KOPT-K1 (cell line): ENCODE data around the gene RNU5D-1.
"Not testable (repeated sequence)": the region's sequence is repeated elsewhere in the genome, so short reads cannot be mapped to it uniquely, and the experiment has no call there.

Source experiments
- H3K27ac ChIP-seq: fragments of 200-600 bp; sonication (generic); 2 replicates; pipeline ENCODE4 v1.5.1; 2016; ENCODE audit warnings: antibody characterized with exemption, mild to moderate bottlenecking, low read depth, low read length; ENCODE audit not compliant: poor library complexity, severe bottlenecking
- H3K36me3 ChIP-seq: fragments of 200-600 bp; sonication (generic); 2 replicates; pipeline ENCODE4 v1.5.1; 2017; ENCODE audit warnings: antibody characterized with exemption, mild to moderate bottlenecking, low read length, moderate library complexity; ENCODE audit not compliant: insufficient read depth
- H3K9me3 ChIP-seq: fragments of 200-600 bp; sonication (generic); 2 replicates; pipeline ENCODE4 v1.5.1; 2017; ENCODE audit warnings: antibody characterized with exemption, low read length, mild to moderate bottlenecking; ENCODE audit not compliant: insufficient read depth, poor library complexity, severe bottlenecking

Gene RNU5D-1

GRCh38 chr1:44743211-44743610, 12.2 kb upstream of the RNU5D-1 start:
- peak overlapping the region; percentile 6 for H3K27ac ChIP-seq
- H3K9me3 ChIP-seq, result no peaks in the 10 kb centered on the region
- peaks cover 74% of the 10 kb centered on the region for H3K36me3 ChIP-seq

GRCh38 chr1:44740179-44740617, 9.2 kb upstream of the RNU5D-1 start:
- peak overlapping the region; percentile 93 for H3K27ac ChIP-seq
- no peaks in the 10 kb centered on the region for H3K9me3 ChIP-seq
- H3K36me3 ChIP-seq, result peaks cover 44% of the 10 kb centered on the region

GRCh38 chr1:44739307-44740178, 8.6 kb upstream of the RNU5D-1 start, which contains the start of gene KIF2C:
Gene KIF2C, plus strand, starts transcription at chr1:44739837. Its CDS starts 96 bp downstream, at chr1:44739933.
- H3K9me3 ChIP-seq, result no peaks in the 10 kb centered on the region
- H3K27ac ChIP-seq, result peak within 1 kb of the TSS; percentile 93
- peaks cover 38% of the 10 kb centered on the region for H3K36me3 ChIP-seq

- peak overlapping the region; percentile 93 for H3K27ac ChIP-seq
- peaks cover 32% of the 10 kb centered on the region for H3K36me3 ChIP-seq
- not testable (repeated sequence) for H3K9me3 ChIP-seq
These were observed 8.0 kb upstream of the RNU5D-1 start for GRCh38 chr1:44738953-44739306.

GRCh38 chr1:44735992-44736391, 5.0 kb upstream of the RNU5D-1 start:
- no peak overlapping the region for H3K27ac ChIP-seq
- H3K9me3 ChIP-seq, result no peaks in the 10 kb centered on the region
- peaks cover 3% of the 10 kb centered on the region for H3K36me3 ChIP-seq

- no peaks in the 10 kb centered on the region for H3K9me3 ChIP-seq
- no peak overlapping the region for H3K27ac ChIP-seq
- H3K36me3 ChIP-seq, result no peaks in the 10 kb centered on the region
These were observed 2.8 kb upstream of the RNU5D-1 start for GRCh38 chr1:44733784-44734183.

- Histone ChIP-seq H3K27ac (no peak overlapping the region), H3K36me3 (no peaks in the 10 kb centered on the region), H3K9me3 (no peaks in the 10 kb centered on the region)
These were observed 2.4 kb upstream of the RNU5D-1 start for GRCh38 chr1:44733365-44733764.

GRCh38 chr1:44724955-44725698, 5.8 kb downstream of the RNU5D-1 start:
- peaks cover 21% of the 10 kb centered on the region for H3K36me3 ChIP-seq
- no peaks in the 10 kb centered on the region for H3K9me3 ChIP-seq
- peak overlapping the region; percentile 98 for H3K27ac ChIP-seq

GRCh38 chr1:44724296-44724954, 6.5 kb downstream of the RNU5D-1 start:
- Histone ChIP-seq H3K9me3 (no peaks in the 10 kb centered on the region), H3K27ac (peak overlapping the region; percentile 98), H3K36me3 (peaks cover 24% of the 10 kb centered on the region)

GRCh38 chr1:44723496-44724295, 7.3 kb downstream of the RNU5D-1 start:
- H3K36me3 ChIP-seq, result peaks cover 29% of the 10 kb centered on the region
- peak overlapping the region; percentile 98 for H3K27ac ChIP-seq
- no peaks in the 10 kb centered on the region for H3K9me3 ChIP-seq

- Histone ChIP-seq H3K27ac (peak overlapping the region; percentile 98), H3K9me3 (no peaks in the 10 kb centered on the region), H3K36me3 (peaks cover 29% of the 10 kb centered on the region)
These were observed 7.9 kb downstream of the RNU5D-1 start for GRCh38 chr1:44723064-44723463.

GRCh38 chr1:44721485-44722361, 9.2 kb downstream of the RNU5D-1 start:
- H3K36me3 ChIP-seq, result peaks cover 27% of the 10 kb centered on the region
- peak overlapping the region; percentile 98 for H3K27ac ChIP-seq
- no peaks in the 10 kb centered on the region for H3K9me3 ChIP-seq

GRCh38 chr1:44720281-44720680, 10.7 kb downstream of the RNU5D-1 start:
- H3K36me3 ChIP-seq, result peaks cover 13% of the 10 kb centered on the region
- H3K9me3 ChIP-seq, result no peaks in the 10 kb centered on the region
- H3K27ac ChIP-seq, result no peak overlapping the region

- Histone ChIP-seq H3K9me3 (no peaks in the 10 kb centered on the region), H3K27ac (peak overlapping the region; percentile 7), H3K36me3 (peaks cover 8% of the 10 kb centered on the region; the same call in 1 of the 2 replicates)
These were observed 11.7 kb downstream of the RNU5D-1 start for GRCh38 chr1:44719318-44719717.
